Measurements from ENCODE around the gene SLC25A52.
"Not testable (repeated sequence)": the region's sequence is repeated elsewhere in the genome, so short reads cannot be mapped to it uniquely, and the experiment has no call there.

Gene SLC25A52

GRCh38 chr18:31744321-31745067 lies 16.2 kb downstream of the SLC25A52 start:
- Histone ChIP-seq H3K4me3 (ENCODE audit: low read depth in 1 of 2, low read length in 2 of 2) (no peak overlapping the region), H3K27me3 (ENCODE audit: insufficient read depth, low read length, poor library complexity) (peaks cover 4% of the 10 kb centered on the region), H3K4me2 (ENCODE audit: insufficient read depth, low read length) (no peak overlapping the region), H3K4me1 (ENCODE audit: insufficient read depth, low read length) (no peaks in the 10 kb centered on the region), H3K9ac (ENCODE audit: low read depth, low read length) (no peak overlapping the region), H2AFZ (ENCODE audit: low read depth, low read length) (no peak overlapping the region), H4K20me1 (ENCODE audit: insufficient read depth, low read length) (no peaks in the 10 kb centered on the region), H3K36me3 (ENCODE audit: insufficient read depth, low read length) (no peaks in the 10 kb centered on the region), H3K79me2 (ENCODE audit: insufficient read depth, low read length) (no peaks in the 10 kb centered on the region), H3K27ac (ENCODE audit: low read length) (no peak overlapping the region), H3K9me3 (ENCODE audit: insufficient read depth, low read length, severe bottlenecking) (no peaks in the 10 kb centered on the region)
- DNase-seq (no peak), ATAC-seq (ENCODE audit: insufficient read depth, low read depth) (no peak)
- TF ChIP-seq EZH2 (IDR thresholded peaks at IDR 0.05; ENCODE audit: borderline replicate concordance, low read depth, low read length, severe bottlenecking): no peak
- TF ChIP-seq, protein P1, sequence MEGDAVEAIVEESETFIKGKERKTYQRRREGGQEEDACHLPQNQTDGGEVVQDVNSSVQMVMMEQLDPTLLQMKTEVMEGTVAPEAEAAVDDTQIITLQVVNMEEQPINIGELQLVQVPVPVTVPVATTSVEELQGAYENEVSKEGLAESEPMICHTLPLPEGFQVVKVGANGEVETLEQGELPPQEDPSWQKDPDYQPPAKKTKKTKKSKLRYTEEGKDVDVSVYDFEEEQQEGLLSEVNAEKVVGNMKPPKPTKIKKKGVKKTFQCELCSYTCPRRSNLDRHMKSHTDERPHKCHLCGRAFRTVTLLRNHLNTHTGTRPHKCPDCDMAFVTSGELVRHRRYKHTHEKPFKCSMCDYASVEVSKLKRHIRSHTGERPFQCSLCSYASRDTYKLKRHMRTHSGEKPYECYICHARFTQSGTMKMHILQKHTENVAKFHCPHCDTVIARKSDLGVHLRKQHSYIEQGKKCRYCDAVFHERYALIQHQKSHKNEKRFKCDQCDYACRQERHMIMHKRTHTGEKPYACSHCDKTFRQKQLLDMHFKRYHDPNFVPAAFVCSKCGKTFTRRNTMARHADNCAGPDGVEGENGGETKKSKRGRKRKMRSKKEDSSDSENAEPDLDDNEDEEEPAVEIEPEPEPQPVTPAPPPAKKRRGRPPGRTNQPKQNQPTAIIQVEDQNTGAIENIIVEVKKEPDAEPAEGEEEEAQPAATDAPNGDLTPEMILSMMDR (IDR thresholded peaks at IDR 0.05; ENCODE audit: borderline replicate concordance, extremely low read depth, low read length, poor library complexity, severe bottlenecking): no peak

GRCh38 chr18:31743600-31743999 lies 17.1 kb downstream of the SLC25A52 start:
- not testable (repeated sequence) for H3K4me1 ChIP-seq (ENCODE audit: insufficient read depth, low read length)

DNA sequence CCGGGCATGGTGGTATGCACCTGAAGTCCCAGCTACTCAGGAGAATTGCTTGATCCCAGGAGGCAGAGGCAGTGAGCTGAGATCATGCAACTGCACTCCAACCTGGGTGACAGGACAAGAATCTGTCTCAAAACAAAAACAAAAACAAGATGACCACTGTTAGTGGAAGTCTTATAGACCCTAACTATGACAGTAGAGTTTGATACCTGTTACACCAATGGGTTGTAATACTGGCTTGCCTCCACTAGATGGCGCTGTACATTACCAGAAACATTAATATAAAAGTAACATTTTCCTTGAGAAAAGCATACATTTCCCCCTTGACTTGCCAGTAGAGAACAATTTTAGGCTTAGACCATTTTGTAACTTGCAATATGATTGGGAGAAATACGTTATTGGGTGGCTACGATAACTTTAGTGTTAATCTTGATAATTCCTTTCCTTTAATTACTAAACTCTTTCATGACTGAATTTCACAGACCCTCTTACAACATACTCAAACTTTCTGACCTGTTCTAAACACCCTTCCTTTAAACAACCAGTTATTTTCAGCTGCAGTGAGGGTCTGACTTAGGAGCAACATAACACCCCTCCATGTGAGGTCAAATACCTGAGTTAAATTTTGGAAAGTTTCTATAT lies 19.5 kb downstream of the SLC25A52 start:
- TF ChIP-seq, protein P1 (IDR thresholded peaks at IDR 0.05; ENCODE audit: borderline replicate concordance, extremely low read depth, low read length, poor library complexity, severe bottlenecking): peak; percentile 91
- no peak for TF ChIP-seq EZH2 (IDR thresholded peaks at IDR 0.05; ENCODE audit: borderline replicate concordance, low read depth, low read length, severe bottlenecking)
- Histone ChIP-seq H3K9me3 (ENCODE audit: insufficient read depth, low read length, severe bottlenecking) (no peaks in the 10 kb centered on the region), H3K4me2 (ENCODE audit: insufficient read depth, low read length) (no peak overlapping the region), H3K4me3 (ENCODE audit: low read depth in 1 of 2, low read length in 2 of 2) (no peak overlapping the region), H3K9ac (ENCODE audit: low read depth, low read length) (no peak overlapping the region), H2AFZ (ENCODE audit: low read depth, low read length) (no peak overlapping the region), H3K27me3 (ENCODE audit: insufficient read depth, low read length, poor library complexity) (no peaks in the 10 kb centered on the region), H3K4me1 (ENCODE audit: insufficient read depth, low read length) (no peaks in the 10 kb centered on the region), H4K20me1 (ENCODE audit: insufficient read depth, low read length) (no peaks in the 10 kb centered on the region), H3K27ac (ENCODE audit: low read length) (no peak overlapping the region), H3K36me3 (ENCODE audit: insufficient read depth, low read length) (no peaks in the 10 kb centered on the region), H3K79me2 (ENCODE audit: insufficient read depth, low read length) (no peaks in the 10 kb centered on the region)
- ATAC-seq (ENCODE audit: insufficient read depth, low read depth) (peak; percentile 55; the same call in 1 of the 3 replicates), DNase-seq (peak; percentile 51)

More at GRCh38 chr18:31743600-31743999, 17.1 kb downstream of the SLC25A52 start:
- H3K9me3 ChIP-seq (ENCODE audit: insufficient read depth, low read length, severe bottlenecking); H3K4me3 ChIP-seq (ENCODE audit: low read depth in 1 of 2, low read length in 2 of 2); H3K79me2 ChIP-seq (ENCODE audit: insufficient read depth, low read length); H3K4me2 ChIP-seq (ENCODE audit: insufficient read depth, low read length); DNase-seq; H3K27ac ChIP-seq (ENCODE audit: low read length); H4K20me1 ChIP-seq (ENCODE audit: insufficient read depth, low read length); H3K9ac ChIP-seq (ENCODE audit: low read depth, low read length); H2AFZ ChIP-seq (ENCODE audit: low read depth, low read length); ATAC-seq (ENCODE audit: insufficient read depth, low read depth); H3K36me3 ChIP-seq (ENCODE audit: insufficient read depth, low read length); H3K27me3 ChIP-seq (ENCODE audit: insufficient read depth, low read length, poor library complexity): not testable (repeated sequence)

DNA sequence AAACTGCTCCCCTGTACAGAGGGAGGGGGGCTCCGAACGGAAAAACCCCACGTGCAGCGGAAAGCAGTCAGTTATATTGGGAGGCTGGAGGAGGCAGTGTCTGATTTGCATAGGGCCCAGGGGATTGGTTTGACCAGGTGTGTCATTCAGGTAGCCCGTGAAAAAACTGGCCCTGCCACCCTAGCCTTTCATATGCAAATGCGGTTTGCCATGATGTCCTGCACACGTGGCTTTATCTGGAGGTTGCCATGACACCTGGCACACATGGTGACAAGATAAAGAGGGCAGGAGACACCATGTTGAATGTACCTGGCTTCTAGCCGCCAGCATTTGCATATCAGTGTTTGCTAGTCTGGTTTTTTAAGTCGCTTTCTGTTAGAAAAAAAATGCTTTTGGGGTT lies 20.5 kb downstream of the SLC25A52 start:
- no peak for ATAC-seq (ENCODE audit: insufficient read depth, low read depth)
- H3K4me1 ChIP-seq (ENCODE audit: insufficient read depth, low read length): no peaks in the 10 kb centered on the region
- no peaks in the 10 kb centered on the region for H4K20me1 ChIP-seq (ENCODE audit: insufficient read depth, low read length)
- H3K9me3 ChIP-seq (ENCODE audit: insufficient read depth, low read length, severe bottlenecking): no peaks in the 10 kb centered on the region
- H2AFZ ChIP-seq (ENCODE audit: low read depth, low read length): no peak overlapping the region
- H3K79me2 ChIP-seq (ENCODE audit: insufficient read depth, low read length): no peaks in the 10 kb centered on the region
- H3K27ac ChIP-seq (ENCODE audit: low read length): no peak overlapping the region
- H3K4me2 ChIP-seq (ENCODE audit: insufficient read depth, low read length): no peak overlapping the region
- DNase-seq: no peak
- no peak for TF ChIP-seq EZH2 (IDR thresholded peaks at IDR 0.05; ENCODE audit: borderline replicate concordance, low read depth, low read length, severe bottlenecking)
- TF ChIP-seq, protein P1 (IDR thresholded peaks at IDR 0.05; ENCODE audit: borderline replicate concordance, extremely low read depth, low read length, poor library complexity, severe bottlenecking): no peak
- H3K4me3 ChIP-seq (ENCODE audit: low read depth in 1 of 2, low read length in 2 of 2): no peak overlapping the region
- no peaks in the 10 kb centered on the region for H3K27me3 ChIP-seq (ENCODE audit: insufficient read depth, low read length, poor library complexity)
- H3K36me3 ChIP-seq (ENCODE audit: insufficient read depth, low read length): no peaks in the 10 kb centered on the region
- H3K9ac ChIP-seq (ENCODE audit: low read depth, low read length): no peak overlapping the region

All from DND-41 (cell line).